OCI-LY1 (cell line): ENCODE results near the gene SLC43A2.

Source experiments
- EZH2 ChIP-seq: fragments of 200-600 bp; sonication (generic), shearing (Covaris generic); IDR thresholded peaks from 2 replicates; pipeline ENCODE4 v1.8.0; 2017; ENCODE audit warnings: borderline replicate concordance, mixed run types, mild to moderate bottlenecking, antibody characterized with exemption, low read length, moderate library complexity, mixed read lengths
- TF ChIP-seq, protein P1 (sequence below): fragments of 200-600 bp; sonication (generic), shearing (Covaris generic); IDR thresholded peaks from 2 replicates; pipeline ENCODE4 v1.5.1; 2017; ENCODE audit warnings: mild to moderate bottlenecking, antibody characterized with exemption, low read length, moderate library complexity, mixed read lengths

DNA sequence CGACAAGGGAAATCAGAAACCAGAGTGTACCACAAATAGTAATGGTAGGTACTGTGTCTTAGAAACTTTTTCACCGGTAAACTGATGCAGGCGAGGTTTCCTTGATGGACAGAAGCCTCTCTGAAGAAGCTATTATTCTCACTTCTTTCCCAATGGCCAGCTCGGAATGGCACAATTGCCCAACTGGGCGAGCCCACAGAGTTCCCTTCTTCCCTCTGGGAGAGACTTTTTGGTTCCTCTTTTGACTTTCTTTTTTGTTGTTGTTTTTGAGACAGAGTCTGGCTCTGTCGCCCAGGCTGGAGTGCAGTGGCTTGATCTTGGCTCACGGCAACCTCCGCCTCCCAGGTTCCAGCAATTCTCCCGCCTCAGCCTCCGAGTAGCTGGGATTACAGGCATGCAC, 16.9 kb downstream of the SLC43A2 start:
- TF ChIP-seq, protein P1, sequence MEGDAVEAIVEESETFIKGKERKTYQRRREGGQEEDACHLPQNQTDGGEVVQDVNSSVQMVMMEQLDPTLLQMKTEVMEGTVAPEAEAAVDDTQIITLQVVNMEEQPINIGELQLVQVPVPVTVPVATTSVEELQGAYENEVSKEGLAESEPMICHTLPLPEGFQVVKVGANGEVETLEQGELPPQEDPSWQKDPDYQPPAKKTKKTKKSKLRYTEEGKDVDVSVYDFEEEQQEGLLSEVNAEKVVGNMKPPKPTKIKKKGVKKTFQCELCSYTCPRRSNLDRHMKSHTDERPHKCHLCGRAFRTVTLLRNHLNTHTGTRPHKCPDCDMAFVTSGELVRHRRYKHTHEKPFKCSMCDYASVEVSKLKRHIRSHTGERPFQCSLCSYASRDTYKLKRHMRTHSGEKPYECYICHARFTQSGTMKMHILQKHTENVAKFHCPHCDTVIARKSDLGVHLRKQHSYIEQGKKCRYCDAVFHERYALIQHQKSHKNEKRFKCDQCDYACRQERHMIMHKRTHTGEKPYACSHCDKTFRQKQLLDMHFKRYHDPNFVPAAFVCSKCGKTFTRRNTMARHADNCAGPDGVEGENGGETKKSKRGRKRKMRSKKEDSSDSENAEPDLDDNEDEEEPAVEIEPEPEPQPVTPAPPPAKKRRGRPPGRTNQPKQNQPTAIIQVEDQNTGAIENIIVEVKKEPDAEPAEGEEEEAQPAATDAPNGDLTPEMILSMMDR = no peak
- no peak for TF ChIP-seq EZH2
